Activated CD8-positive, alpha-beta memory T cell treated with anti-CD3 and anti-CD28 coated beads, Interleukin-2, amount 50 U/mL, for 24 hours (primary cell): Measurements from ENCODE around the gene CYSTM1.

Experiments used
- DNase-seq: peaks from one replicate; pipeline ENCODE4 v3.0.0-alpha.2; 2020; ENCODE audit errors: extremely low read depth

CYSTM1 gene

GRCh38 chr5:140258016-140258415, 83.0 kb downstream of the CYSTM1 start:
- DNase-seq = no peak

- no peak for DNase-seq
These were observed 83.9 kb downstream of the CYSTM1 start for GRCh38 chr5:140258873-140259272.

DNA sequence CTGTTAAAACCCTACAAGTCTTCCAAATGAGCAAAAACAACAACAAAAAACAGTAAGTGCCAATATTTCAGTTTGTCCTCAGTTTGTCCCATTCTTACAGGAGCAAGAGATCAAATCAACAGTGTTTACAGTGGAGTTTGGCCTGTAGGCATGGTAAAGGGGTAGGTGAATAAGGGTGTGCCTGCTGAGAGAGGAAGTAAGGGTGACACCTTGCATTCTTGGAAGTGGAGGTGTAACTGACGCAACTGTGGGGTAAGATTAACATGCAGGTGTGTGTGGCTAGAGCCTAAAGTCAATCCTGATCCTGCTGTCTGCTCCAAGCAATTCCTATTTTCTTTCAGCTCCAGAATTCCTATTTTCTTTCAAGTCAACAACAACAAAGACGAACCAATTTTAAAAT, 84.5 kb downstream of the CYSTM1 start:
- DNase-seq = no peak

DNA sequence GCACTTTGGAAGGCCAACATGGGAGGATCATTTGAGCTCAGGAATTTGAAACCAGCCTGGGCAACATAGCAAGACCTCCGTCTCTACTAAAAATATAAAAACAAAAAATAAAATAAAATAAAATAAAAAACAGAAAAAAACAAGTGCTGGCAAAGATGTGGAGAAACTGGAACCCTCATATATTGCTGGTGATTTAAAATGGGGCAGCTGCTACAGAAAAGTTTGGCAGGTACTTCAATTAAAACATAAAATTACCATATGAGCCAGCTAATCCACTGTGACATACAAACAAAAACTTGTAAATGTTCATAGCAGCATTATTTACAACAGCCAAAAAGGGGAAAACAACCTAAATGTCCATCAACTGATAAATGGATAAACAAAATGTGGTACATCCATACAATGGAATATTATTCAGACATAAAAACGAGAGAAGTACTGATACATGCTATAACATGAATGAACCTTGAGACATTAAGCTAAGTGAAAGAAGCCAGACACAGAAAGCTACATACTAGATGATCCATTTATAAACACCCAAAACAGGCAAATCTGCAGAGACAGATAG, 85.2 kb downstream of the CYSTM1 start:
- DNase-seq = no peak

DNA sequence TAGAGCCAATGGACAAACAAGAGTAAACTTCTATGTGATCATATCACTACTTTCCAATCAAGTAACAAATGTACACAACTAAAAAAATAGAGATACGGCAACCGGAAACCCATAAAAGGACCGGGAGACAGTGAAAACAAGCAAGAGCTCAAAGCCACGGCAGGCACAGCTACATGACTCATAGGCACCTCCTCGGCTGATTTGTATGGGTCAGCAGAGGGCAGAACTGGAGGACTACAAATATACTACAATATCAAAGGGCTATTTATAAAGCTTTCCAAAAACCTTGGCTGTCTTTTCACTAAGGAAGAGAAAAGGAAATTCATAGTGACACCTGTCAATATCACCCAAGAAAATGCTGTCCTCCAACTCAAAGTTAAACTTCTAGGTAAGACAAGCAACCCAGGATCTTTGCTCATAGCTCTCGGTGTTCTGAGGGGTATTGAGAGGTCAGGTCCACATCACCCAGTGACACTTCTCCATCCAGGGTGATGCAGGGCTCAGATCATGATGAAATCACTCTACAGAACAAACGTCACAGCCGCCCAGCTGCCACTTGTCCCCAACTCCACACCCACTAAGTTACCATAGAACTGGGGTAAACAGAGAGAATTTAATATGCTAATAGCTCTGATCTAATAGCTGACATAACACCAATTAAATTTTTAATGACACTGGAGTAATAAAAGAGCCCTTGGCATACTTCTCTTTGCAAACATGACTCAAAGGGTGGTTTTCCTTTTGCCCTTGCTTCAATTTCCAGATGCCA, 86.6 kb downstream of the CYSTM1 start:
- DNase-seq = no peak

DNA sequence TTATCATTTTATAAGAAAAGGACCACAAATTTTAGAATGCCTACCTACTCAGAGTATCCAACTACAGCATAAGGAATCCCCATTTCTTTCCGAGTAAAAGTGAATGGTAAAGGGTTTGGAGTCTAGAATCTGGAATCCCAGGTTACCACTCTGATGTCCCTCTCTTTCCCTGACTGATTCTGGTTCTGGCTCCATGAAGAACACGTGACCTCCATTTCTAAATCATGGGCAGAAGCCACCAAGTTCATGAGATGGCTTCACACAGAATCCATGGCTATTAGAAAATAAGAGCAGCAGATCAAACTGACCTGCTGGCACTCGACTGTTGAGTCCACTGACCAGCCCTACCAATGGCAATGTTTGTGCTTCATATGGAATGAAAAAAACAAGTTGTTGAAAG, 87.2 kb downstream of the CYSTM1 start:
- DNase-seq = no peak

DNA sequence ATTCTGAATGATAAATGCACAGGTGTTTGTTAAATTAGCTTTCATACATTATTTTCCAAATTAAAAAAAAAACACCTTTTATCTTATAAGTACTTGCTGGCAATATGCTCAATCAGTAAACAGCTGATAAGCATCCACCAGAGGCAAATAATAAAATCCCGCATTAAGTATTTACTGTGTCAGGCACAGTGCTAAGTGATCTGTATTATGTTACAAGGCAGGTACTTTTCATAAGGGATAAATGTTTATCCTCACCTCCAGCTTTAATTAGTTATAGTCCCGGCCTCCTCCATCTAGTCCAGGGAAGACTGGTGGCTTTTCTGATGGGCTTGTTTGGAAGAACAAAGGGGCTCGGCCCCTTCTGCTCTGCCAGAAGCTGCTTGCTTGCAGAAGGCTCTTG, 87.9 kb downstream of the CYSTM1 start:
- DNase-seq = no peak

- no peak for DNase-seq
These were observed 90.9 kb downstream of the CYSTM1 start for GRCh38 chr5:140265845-140266244.

- DNase-seq = no peak
These were observed 91.6 kb downstream of the CYSTM1 start for GRCh38 chr5:140266471-140267200.

GRCh38 chr5:140267201-140267540, 92.2 kb downstream of the CYSTM1 start:
- DNase-seq = no peak

- DNase-seq = no peak
These were observed 92.6 kb downstream of the CYSTM1 start for GRCh38 chr5:140267559-140268018.

DNA sequence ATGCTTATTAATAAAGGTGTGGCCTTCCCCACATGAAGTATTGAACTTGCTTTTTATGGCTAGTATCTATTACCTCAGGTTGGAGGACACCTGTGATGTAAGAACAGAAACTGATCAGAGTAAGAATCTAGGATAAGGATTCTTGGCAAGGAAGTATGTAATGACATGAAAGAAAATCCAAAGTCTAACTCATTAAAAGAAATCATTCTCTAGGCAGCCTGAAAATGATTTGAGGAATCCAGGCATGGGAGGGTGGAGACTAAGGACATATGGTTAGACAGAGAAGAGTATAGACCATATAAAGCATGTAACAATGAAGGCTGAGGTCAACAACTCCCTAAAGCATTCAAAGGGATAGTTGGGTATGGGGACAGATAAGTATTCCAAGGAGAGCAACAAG, 95.0 kb downstream of the CYSTM1 start:
- no peak for DNase-seq

GRCh38 chr5:140273401-140273877, 98.5 kb downstream of the CYSTM1 start:
- no peak for DNase-seq

DNA sequence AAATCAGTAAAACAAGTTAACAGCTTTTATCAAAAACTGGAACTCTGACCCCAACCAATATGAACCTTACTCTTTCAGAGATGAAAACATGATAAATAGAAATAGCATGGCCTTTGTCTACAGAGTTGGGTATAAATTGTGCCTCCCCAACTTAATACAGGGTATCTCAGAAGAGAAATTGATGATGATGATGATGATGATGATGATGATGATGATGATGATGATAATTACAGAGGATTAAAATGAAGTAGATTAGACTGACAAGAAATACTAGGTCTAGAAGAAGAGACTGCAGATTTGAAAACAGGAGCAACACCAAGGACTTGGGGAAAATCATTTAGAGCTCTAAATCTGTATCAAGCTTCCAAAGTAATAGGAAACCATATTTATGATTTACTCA, 100.8 kb downstream of the CYSTM1 start:
- no peak for DNase-seq

- no peak for DNase-seq
These were observed 107.3 kb downstream of the CYSTM1 start for GRCh38 chr5:140282266-140282665.

- no peak for DNase-seq
These were observed 109.0 kb downstream of the CYSTM1 start for GRCh38 chr5:140284013-140284412.

- DNase-seq = no peak
These were observed 111.4 kb downstream of the CYSTM1 start for GRCh38 chr5:140286424-140286823.

DNA sequence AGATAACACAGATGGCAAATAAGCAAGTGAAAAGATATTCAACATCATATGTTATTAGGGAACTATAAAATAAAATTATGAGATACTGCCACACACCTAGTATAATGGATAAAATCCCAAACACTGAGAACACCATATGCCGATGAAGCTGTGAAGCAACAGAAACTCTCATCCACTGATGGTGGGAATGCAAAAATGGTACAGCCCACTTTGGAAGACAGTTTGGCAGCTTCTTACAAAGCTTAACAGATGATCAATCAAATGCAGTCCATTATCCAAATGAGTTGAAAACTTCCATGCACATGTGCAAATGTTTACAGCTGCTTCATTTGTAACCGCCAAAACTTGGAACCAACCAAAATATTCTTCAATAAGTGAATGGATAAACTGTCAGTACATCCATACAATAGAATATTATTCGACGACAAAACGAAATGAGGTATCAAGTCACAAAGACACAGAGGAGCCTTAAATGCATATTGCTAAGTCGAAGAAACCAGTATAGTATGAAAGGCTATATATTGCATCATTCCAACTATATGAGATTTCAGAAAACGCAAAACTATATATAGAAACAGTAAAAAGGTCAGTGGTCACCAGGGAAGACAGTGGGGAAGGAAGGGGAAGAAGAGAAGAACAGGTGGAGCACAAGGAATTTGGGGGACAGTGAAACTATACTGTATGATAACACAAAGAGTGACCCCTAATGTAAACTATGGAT, 113.0 kb downstream of the CYSTM1 start:
- DNase-seq = no peak

GRCh38 chr5:140292212-140293036, 117.4 kb downstream of the CYSTM1 start:
- DNase-seq = no peak
